K562 (cell line): ENCODE measurements around the gene PHF20. TPM values are rescaled to one million over a fixed set of nuclear protein-coding genes. Genes with fewer than 3 reads are reported as not detected.
A peak's percentile ranks its signal among the peaks of the same experiment; 100 is the strongest.

Experiments
- FOXP1 ChIP-seq: sonication (generic); formaldehyde crosslinking; IDR thresholded peaks from 2 replicates; pipeline ENCODE4 v1.8.0; 2022; ENCODE audit warnings: mild to moderate bottlenecking, missing genetic modification reagents
- HDAC6 ChIP-seq: IDR thresholded peaks from 2 replicates; pipeline ENCODE4 v1.6.1; 2012; ENCODE audit warnings: low read depth, mild to moderate bottlenecking, control low read depth, inconsistent platforms, low read length, moderate library complexity
- KHSRP ChIP-seq: fragments of 450-650 bp; IDR thresholded peaks from 2 replicates; pipeline ENCODE4 v1.6.1; 2017
- LCOR ChIP-seq: sonication (generic); formaldehyde crosslinking; IDR thresholded peaks from 2 replicates; pipeline ENCODE4 v1.8.0; 2022; ENCODE audit warnings: mild to moderate bottlenecking, missing genetic modification reagents
- NCOR1 ChIP-seq: fragments of 450-650 bp; IDR thresholded peaks from 2 replicates; pipeline ENCODE4 v1.6.1; 2016; ENCODE audit warnings: mild to moderate bottlenecking, moderate library complexity
- NR2C2 ChIP-seq, 2 experiments: fragments of 200-800 bp in 1 of 2; sonication (Bioruptor generic) in 1 of 2; sonication (generic) in 1 of 2; formaldehyde crosslinking in 1 of 2; IDR thresholded peaks; 2 replicates each; pipeline versions ENCODE4 v1.6.1 to v1.8.0; 2016 to 2022; ENCODE audit warnings: mild to moderate bottlenecking in 1 of 2, missing compliant biosample characterization in 1 of 2, missing genetic modification characterization in 1 of 2, missing genetic modification reagents in 1 of 2
- RHOXF2B ChIP-seq: fragments of 250-450 bp; sonication (Bioruptor Pico); conservative IDR thresholded peaks from 2 replicates; pipeline ENCODE4 v1.5.1; 2021
- TBL1XR1 ChIP-seq, 2 experiments: IDR thresholded peaks; 2 replicates each; pipeline ENCODE4 v1.6.1; 2012; ENCODE audit warnings: improper control_type of control experiment in 2 of 2, low read length in 2 of 2, mild to moderate bottlenecking in 1 of 2
- TCF15 ChIP-seq: fragments of 250-450 bp; sonication (Bioruptor Pico); IDR thresholded peaks from 2 replicates; pipeline ENCODE4 v1.8.0; 2022; ENCODE audit warnings: moderate library complexity, mild to moderate bottlenecking, inconsistent platforms
- THAP7 ChIP-seq: fragments of 250-450 bp; sonication (Bioruptor Pico); IDR thresholded peaks from 2 replicates; pipeline ENCODE4 v1.5.0; 2021
- U2AF2 ChIP-seq: fragments of 200-400 bp; formaldehyde crosslinking; optimal IDR thresholded peaks from 2 replicates; pipeline ENCODE3; 2017; ENCODE audit warnings: low read depth, mild to moderate bottlenecking, low read length
- ZNF318 ChIP-seq, 2 experiments: fragments of 450-650 bp; IDR thresholded peaks; 2 replicates each; pipeline ENCODE4 v1.6.1; 2016; ENCODE audit warnings: mild to moderate bottlenecking in 2 of 2, borderline replicate concordance in 1 of 2, low read depth in 1 of 2, moderate library complexity in 1 of 2
- ZNF436 ChIP-seq: fragments of 250-450, 450-650 bp; sonication (Bioruptor Pico); formaldehyde crosslinking; IDR thresholded peaks from 2 replicates; pipeline ENCODE4 v1.7.0; 2020; ENCODE audit warnings: mild to moderate bottlenecking
- polyA plus RNA-seq, 8 experiments: library from polyadenylated mRNA; depleted of rRNA in 4 of 8; stranded (reverse) in 5 of 8; unstranded in 3 of 8; fragments of >200 nt; fragmentation: Nextera tagmentation in 2 of 8; fragmentation: Illumina TruSeq in 1 of 8; extraction: Ambion mirVana in 2 of 8; extraction: Trizol in 1 of 8; gene quantifications; 2 replicates each; pipeline versions ENCODE4 v1.2.1 to v1.2.3, GENCODE V29; 2011 to 2014; ENCODE audit warnings: inconsistent platforms in 1 of 8, missing spikeins in 1 of 8
- total RNA-seq, 7 experiments: library from RNA; depleted of rRNA in 6 of 7; stranded (reverse); fragments of >200 nt in 6 of 7; fragmentation: Illumina TruSeq in 2 of 7; extraction: Trizol in 2 of 7; gene quantifications; 2 replicates each; pipeline versions ENCODE4 v1.2.1 to v1.2.3, GENCODE V29; 2011 to 2021; ENCODE audit warnings: low replicate concordance in 1 of 7
- TF ChIP-seq, protein P1 (sequence below), 2 experiments: fragments of 250-450 bp in 1 of 2; fragments of 450-650 bp in 1 of 2; sonication (Bioruptor Pico) in 1 of 2; IDR thresholded peaks; 2 replicates each; pipeline versions ENCODE4 v1.6.1 to v1.8.0; 2016 to 2021; ENCODE audit warnings: mild to moderate bottlenecking in 2 of 2, moderate library complexity in 2 of 2, missing compliant biosample characterization in 1 of 2, missing genetic modification characterization in 1 of 2
- TF ChIP-seq, protein P2 (sequence below): sonication (generic); formaldehyde crosslinking; IDR thresholded peaks from 2 replicates; pipeline ENCODE4 v1.8.0; 2022; ENCODE audit warnings: missing genetic modification reagents, mild to moderate bottlenecking, moderate library complexity, borderline replicate concordance

The PHF20 gene
- total and polyA plus RNA-seq, 9 of the 15 experiments (the other 6 are each of a cell fraction or from before 2014, with no cell fraction given), result 49.9 to 196 (median 70.7) TPM

DNA sequence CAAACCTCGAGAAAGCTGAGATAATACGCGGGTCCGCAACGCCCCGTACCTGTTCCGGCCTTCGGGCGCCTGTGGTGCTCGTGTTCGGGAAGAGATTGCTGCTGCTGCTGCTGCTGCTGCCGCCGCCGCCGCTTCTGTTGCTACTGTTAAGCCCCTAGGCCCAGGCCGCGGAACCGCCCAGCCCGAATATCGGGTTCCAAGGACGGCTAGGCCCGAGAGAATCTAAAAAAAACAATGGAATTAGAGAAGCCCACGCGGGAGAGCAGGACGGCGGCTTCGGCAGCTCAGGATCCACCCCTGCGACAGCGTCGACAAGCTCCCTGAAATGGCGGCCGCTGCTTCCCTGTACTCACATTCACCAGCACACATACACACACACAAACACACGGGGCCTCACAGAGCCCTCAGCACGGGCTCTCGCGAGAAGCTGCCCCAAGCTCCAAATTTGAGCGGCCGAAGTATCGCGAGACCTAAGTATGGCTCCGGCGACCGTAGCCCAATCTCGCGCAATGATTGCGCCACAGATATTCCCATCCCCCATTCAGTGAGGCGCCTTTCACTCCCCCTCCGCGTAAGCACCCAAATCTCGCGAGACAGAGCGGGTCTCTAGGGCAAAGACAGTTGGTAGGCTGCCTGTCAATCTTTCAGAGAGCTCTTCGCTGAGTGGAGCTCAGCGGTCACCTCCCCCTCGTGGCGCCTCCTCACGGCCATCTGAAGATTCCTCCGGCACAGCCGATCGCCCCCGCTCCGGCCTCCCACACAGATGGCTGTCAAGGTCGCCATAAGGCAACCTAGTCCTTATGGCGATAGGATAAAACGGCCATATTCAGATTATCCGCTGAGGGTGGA is 29.7 kb upstream of the PHF20 start, which contains the start of gene RBM39 (continued):
- TF ChIP-seq, protein P1, sequence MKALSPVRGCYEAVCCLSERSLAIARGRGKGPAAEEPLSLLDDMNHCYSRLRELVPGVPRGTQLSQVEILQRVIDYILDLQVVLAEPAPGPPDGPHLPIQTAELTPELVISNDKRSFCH (CRISPR knock-in tag; IDR thresholded peaks at IDR 0.05), result no peak
- TF ChIP-seq, protein P1 (tag; IDR thresholded peaks at IDR 0.05), result peak; percentile 37; the same call in 1 of the 2 replicates
- TF ChIP-seq ZNF436 (CRISPR knock-in tag) (no peak), LCOR (CRISPR knock-in tag) (peak; percentile 64; the same call in 1 of the 2 replicates), HDAC6 (no peak), FOXP1 (peak; percentile 88; the same call in 1 of the 2 replicates), U2AF2 (no peak), NR2C2 (CRISPR knock-in tag; IDR thresholded peaks at IDR 0.05) (peak; percentile 29; the same call in 1 of the 2 replicates), NR2C2 (tag; IDR thresholded peaks at IDR 0.05) (peak; percentile 32; the same call in 1 of the 2 replicates), ZNF318 (IDR thresholded peaks at IDR 0.05; ENCODE audit: borderline replicate concordance in 1 of 2, low read depth in 1 of 2) (no peak; a peak in 2 of 4 replicates), KHSRP (no peak), NCOR1 (peak; percentile 57; the same call in 1 of the 2 replicates), RHOXF2B (CRISPR knock-in tag) (no peak), TBL1XR1 (IDR thresholded peaks at IDR 0.05; ENCODE audit: low read length in 2 of 2) (peak in 1 of 2 experiments; percentile 64; a peak in 2 of 4 replicates), THAP7 (CRISPR knock-in tag) (peak; percentile 84), TCF15 (CRISPR knock-in tag) (no peak)
- TF ChIP-seq, protein P2, sequence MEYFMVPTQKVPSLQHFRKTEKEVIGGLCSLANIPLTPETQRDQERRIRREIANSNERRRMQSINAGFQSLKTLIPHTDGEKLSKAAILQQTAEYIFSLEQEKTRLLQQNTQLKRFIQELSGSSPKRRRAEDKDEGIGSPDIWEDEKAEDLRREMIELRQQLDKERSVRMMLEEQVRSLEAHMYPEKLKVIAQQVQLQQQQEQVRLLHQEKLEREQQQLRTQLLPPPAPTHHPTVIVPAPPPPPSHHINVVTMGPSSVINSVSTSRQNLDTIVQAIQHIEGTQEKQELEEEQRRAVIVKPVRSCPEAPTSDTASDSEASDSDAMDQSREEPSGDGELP (CRISPR knock-in tag), result peak; percentile 96
